ENCODE measurements around the gene CDKN1B.
A peak's percentile ranks its signal among the peaks of the same experiment; 100 is the strongest.

Gene CDKN1B

DNA sequence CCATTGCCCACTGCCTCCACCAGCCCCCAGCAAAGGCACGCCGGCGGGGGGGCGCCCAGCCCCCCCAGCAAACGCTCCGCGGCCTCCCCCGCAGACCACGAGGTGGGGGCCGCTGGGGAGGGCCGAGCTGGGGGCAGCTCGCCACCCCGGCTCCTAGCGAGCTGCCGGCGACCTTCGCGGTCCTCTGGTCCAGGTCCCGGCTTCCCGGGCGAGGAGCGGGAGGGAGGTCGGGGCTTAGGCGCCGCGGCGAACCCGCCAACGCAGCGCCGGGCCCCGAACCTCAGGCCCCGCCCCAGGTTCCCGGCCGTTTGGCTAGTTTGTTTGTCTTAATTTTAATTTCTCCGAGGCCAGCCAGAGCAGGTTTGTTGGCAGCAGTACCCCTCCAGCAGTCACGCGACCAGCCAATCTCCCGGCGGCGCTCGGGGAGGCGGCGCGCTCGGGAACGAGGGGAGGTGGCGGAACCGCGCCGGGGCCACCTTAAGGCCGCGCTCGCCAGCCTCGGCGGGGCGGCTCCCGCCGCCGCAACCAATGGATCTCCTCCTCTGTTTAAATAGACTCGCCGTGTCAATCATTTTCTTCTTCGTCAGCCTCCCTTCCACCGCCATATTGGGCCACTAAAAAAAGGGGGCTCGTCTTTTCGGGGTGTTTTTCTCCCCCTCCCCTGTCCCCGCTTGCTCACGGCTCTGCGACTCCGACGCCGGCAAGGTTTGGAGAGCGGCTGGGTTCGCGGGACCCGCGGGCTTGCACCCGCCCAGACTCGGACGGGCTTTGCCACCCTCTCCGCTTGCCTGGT, at the start of gene CDKN1B:
Gene CDKN1B (plus strand): TSS at position 576 of the 793 bp plus-strand sequence. CDS start 472 bp downstream, outside the sequence.
- peak; percentile 67 to 83 for DNase-seq (ENCODE audit: low read depth in 1 of 2, low spot score in 1 of 2)

DNA sequence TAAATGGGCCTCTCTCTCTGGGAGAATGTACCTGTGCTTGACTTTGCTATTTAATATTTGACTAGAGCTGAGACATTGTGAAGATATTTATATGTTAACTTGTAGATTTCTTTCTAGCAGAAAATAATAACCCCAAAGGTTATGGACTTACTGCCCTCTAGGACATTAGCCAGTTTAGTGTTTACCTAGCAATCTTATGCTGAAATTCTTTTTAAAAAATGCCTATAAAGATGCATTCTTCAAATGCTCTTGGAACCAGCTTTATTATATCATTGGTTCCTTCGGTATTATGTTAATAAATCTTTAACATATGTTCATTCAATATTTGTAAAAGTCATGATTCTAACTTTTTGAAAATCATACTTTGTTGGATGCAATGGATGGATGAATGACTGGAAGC, 49.2 kb upstream of the CDKN1B start:
- DNase-seq (ENCODE audit: low read depth in 1 of 2, low spot score in 1 of 2): no peak

DNA sequence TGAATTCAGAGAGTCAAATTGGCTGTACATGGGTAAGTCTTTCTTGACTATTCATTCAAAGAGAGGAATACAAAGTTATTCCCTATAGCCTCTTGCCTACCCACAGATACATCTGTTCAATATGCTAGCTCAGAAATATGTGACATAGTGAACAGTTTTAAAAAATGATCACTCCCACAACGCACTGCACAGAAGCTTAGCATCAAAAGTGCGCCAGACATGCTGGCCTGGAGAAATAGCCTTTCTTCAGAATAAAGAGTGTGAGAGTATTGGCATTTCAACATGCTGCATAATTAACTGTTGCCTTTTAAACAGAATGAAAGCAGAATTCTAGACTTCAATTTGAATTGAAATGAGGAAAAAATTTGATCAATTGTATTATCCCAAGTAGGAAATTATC, 48.1 kb upstream of the CDKN1B start:
- DNase-seq (ENCODE audit: low read depth in 1 of 2, low spot score in 1 of 2): no peak

DNA sequence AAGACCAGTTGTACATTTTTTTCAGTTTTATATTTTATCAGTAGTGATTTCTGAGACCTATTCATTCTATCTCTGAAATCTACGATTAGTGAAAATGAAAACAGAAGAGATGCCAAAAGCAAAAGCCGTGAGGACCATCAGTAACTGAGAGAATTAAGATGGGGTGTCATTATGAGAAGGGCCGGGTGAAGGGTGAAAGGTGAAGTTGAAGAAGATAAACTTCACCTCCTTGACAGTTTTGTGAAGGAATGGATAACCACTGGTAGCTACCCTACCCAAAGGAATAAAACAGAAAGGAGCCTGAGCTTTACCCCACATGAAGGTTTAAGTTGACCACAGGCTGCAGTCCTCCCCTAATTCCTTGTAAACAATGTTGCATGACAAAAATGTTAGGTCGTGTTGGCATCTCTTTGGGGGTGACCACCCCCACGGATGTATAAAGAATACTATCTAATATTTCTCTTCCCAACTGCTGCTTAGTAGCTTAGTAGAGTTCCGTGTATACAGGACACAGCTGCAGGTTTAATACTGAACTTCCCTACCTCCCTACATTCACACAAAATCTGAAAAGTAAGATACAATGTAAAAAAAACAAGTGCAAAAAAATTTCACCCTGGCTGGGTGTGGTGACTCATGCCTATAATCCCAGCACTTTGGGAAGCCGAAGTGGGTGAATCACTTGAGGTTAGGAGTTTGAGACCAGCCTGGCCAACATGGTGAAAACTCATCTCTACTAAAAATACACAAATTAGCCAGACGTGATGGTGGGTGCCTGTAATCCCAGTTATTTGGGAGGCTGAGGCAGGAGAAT, 45.1 kb upstream of the CDKN1B start:
- no peak for DNase-seq (ENCODE audit: low read depth in 1 of 2, low spot score in 1 of 2)

DNA sequence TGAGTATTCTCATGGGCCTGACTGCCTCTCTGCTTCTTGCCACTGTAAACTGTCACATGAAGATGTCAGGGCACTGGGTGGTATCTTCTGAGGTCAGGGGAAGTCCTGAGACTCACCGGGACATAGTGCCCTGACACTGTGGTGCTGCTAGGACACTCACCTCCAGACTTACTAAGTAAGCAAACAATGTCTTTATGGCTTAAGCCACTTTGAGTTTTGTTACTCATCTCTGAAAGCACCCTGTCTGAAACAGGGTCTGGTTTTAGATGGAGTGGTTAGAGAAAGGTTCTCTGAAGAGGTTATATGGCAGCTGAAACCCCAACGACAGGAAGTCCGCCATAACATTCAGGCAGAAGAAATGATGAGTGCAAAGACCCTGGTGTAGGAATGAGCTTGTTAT, 43.9 kb upstream of the CDKN1B start:
- no peak for DNase-seq (ENCODE audit: low read depth in 1 of 2, low spot score in 1 of 2)

DNA sequence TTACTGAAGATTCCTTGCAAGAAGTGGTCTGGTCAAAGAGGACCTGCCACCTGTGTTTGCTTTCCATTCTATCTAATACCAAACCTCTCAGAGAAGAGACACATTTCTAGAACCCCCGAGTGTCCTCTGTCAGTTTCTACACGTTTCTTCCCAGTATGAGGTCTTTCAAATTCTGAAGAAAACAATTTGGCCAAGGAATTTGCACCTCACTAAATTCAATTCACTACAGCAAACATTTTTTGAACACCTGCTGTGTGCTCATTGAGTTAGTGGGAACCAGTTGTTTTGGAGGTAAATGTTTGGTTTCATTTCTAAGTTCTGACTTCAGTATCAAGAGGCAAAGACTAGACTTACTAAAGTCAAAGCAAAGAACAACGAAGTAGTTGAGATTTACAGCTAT, 40.6 kb upstream of the CDKN1B start:
- no peak for DNase-seq (ENCODE audit: low read depth in 1 of 2, low spot score in 1 of 2)

DNA sequence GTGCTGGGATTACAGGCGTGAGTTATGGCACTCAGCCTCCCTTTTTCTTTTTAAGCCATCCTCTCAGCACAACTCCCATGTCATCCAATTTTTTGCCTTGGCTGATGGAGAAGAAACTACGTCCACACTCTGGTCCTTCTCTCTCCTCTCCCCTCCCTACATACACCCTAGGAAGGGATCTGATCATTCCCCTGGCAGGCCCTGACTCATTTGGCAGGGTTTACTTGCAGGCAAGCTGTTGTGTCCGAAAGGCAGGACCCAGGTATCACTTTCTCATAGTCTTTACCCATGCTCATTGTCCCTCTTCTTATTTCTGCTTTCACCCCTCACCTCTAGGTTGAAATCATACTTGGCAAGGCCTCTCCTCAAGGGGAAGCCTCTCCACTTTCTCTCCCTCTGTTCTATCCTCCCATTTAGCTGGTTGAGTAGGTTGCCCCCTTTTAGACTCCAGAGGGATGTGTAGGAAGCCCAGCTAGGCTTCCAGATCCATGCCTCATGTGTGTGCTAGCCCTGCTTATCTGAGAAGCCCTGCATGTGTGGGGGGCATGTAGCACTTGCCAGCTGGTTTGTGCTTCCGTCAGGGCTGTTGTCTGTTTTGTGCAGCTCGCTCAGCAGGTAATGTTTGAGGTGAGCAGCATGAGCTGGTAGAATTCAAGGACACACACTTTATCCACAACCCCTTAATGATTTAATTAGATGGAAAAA, 36.0 kb upstream of the CDKN1B start:
- no peak for DNase-seq (ENCODE audit: low read depth in 1 of 2, low spot score in 1 of 2)

DNA sequence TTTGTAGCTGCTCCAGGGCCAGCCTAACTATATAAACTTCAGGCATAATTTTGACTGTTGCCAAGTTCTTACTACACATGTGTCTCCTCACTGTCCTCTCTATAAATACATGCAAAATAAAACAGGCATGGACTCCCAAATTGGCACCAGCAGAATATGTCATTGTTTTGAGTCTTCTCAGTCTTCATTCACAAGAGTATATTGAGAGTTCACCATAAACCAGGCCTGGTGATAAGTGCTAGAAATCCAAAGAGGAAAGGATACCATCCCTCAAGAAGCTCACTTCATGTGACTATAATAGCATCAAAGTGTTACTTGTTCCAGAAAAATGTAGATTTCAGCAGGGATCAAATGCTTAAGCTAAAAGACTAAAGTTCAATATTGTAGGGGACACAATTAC, 34.9 kb upstream of the CDKN1B start:
- no peak for DNase-seq (ENCODE audit: low read depth in 1 of 2, low spot score in 1 of 2)

DNA sequence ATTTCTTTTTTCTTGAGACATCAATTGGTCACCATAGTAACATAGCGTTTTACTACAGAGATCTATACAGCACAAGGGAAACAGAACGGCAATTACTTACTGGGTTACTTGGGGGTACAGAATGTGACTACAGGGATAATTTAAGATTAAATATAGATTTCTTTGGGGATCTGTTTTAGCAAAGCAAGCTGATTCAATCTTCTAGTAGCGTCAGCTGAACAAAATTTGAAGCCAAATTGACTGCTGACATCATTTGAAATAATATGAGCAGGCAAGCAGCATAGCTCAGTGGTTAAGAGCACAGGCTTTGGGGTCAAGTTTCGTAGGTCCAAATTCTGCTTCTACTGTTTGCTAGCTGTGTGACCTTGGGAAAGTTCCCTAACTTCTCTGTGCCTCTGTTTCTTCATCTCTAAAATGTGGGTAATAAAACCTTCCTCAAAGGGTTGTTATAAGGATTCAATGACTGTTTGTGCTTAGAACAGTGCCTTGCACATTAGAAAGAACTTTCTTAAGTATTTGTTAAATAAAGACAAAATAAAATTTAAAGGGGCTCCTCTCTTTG, 34.0 kb upstream of the CDKN1B start:
- DNase-seq (ENCODE audit: low read depth in 1 of 2, low spot score in 1 of 2): no peak

DNA sequence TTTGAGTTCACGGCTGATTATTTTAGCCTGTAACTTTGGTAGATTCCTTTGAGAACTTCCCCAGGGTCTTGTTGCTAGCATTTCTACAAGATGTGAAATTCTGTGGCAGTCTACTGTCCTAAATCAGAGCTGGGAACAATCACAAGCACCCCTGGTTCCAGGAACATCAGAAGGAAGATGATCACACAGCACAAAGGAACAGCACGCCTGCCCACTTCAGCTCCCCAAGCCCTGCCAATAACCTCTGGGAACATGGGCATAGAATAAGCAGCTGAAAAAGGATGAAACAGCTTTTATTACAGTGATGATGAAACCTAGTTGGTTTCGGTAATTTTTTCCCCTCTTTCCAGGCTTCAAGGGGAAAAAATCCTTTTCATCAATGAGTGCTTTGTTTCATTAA, 33.4 kb upstream of the CDKN1B start:
- no peak for DNase-seq (ENCODE audit: low read depth in 1 of 2, low spot score in 1 of 2)

DNA sequence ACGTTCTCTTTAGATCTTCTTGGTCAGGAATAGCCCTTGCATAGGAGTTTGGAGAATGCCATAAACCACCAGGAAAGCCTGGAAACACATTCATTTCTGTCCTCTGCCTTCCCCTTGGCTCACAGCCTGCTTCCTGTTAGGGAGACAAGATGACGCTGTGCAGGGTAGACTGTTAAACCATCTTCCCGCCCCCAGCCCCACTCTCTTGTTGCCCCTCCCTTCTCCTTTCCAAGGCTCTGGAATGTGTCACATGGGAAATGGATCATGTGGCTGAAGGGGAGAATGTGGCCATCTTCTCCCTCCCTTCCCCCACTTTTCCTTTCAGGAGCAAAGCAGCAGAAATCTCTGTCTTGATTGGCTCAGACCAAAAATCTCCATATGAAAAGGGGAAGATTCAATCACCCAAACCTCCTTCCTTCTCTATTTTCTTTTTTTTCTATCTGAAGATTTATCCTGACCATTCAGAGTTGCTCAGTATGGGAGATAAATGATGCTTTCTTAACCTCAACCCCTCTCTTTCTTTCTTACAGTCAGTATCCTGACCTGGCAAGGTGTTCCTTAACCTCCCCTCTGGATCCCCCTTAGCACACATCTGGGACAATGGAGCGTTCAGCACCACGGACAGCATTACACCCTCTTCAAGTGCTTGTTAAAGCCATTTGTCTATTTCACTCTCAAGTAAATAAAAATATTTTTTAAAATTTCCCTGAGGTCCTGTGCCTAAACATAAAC, 32.6 kb upstream of the CDKN1B start:
- DNase-seq (ENCODE audit: low read depth in 1 of 2, low spot score in 1 of 2): no peak

DNA sequence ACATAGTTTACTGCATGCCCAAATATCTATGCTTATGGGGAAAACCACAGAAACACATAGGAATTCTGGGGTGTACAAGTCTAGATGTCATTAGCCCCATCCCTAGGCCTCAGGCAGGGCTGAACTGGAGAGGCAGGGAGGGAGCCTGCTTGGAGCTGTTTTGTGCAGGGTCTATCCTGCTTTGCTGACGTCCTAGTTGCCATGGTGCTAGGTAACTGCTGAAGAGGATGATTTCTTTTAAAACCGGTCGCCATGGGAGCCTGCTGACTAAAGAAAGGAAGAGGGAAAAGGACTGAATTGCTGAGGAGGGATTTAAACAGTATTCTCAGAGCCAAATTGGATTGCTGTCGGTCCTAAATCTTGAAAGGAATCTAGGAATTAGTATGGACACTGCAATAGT, 31.9 kb upstream of the CDKN1B start:
- no peak for DNase-seq (ENCODE audit: low read depth in 1 of 2, low spot score in 1 of 2)

DNA sequence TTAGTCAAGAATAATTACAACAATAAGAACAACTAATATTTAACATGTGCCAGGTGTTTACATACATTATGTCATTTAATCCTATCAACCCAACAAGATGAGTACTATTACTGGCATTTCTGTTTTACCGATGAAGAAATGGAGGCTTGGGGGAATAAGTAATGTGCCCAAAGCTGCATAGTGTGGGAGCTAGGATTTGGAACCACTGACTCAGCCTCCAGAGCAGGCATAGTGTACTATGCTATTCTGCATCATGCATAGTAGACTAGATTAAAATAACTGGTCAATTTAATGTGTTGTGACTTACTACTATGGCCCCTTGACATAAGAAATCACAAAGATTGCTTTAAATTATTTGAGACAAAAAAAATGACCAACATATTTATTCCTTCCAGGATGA, 30.7 kb upstream of the CDKN1B start:
- DNase-seq (ENCODE audit: low read depth in 1 of 2, low spot score in 1 of 2): no peak

DNA sequence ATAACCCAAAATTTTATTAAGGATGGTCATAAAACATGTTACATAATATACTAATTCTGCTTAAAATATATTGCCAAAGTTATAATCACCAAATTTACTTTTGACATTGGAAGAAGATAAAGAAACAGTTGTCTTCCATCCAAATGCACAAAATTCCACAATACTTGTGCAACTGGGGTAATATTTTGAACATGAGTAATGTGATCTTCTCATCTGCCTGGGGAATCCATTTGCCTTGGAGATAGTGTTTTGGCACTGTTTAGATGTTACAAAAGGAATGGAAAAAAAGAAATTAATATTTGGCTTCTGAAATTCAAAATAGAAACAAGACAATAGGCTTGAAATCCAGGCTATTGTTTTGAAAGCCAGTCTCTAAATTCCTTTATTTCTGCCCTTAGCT, 30.2 kb upstream of the CDKN1B start:
- DNase-seq (ENCODE audit: low read depth in 1 of 2, low spot score in 1 of 2): no peak

DNA sequence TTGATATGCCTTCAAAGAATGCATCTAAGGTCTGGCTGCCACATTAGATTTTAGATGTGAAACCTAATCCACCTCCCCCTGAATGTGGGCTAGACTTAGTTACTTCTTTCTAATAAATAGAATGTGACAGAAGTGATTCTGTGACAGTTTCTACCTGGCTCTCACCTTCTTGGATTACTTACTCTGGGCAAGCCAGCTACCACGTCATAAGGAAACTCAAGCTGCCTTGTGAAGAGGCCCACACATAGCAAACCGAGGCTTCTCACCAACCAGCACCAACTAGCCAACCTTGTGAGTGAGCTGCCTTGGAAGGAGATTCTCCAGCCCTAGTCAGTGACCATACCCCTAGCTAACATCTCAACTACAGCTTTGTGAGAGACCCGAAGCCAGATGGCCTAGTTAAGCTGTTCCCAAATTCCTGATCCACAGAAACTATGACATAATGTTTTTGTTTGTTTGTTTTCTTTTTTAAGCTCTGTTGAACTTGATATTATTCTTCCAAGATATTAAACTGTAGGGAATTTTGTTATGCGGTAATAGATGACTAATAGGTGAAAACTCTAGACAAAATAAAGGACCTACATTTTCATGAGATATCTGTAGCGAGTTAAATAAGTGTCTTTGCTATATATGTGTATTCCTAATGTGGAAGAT, 27.4 kb upstream of the CDKN1B start:
- no peak for DNase-seq (ENCODE audit: low read depth in 1 of 2, low spot score in 1 of 2)

DNA sequence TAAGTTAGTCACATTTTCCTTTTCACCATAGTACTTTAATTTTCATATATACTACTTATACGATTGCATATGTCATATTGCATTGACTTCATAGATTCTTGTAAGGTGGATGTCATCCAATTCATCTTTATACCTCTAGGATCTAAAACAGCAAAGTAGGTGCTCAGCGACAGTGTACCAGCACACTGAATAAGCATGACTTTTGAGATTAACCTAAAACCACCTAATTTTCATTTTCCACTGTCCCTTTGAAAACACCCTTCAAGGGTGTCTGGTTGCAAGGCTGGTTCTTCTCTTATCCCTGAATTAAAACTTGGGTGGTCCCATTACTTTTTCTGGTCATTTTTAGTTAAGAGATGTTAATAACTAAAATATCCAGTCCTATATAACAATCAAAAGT, 25.6 kb upstream of the CDKN1B start:
- no peak for DNase-seq (ENCODE audit: low read depth in 1 of 2, low spot score in 1 of 2)

DNA sequence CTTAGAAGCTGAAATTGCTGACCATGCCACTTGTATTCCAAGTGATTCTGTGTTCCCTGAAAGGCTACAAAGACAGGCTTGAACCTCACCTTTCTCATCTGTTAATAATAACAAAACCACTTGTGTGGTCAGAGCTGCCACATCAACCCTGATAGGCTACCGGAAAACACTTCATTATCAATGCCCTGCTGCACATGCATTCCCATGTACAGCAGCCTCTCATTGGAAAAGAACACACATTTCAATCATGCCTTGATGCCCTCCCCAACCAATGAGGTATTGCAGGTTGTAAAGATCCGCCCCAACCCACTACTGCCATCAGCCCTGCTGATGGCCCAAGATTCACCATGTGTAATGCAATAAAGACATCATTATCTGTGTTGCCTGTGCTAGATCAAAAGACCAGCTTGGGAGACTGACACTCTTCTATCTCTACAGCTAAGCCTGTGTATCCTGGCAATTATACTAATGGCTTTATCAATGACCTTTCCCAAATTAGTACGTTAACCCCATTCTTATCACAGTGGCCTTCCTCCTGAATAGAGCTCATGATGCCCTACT, 24.0 kb upstream of the CDKN1B start:
- DNase-seq (ENCODE audit: low read depth in 1 of 2, low spot score in 1 of 2): no peak

DNA sequence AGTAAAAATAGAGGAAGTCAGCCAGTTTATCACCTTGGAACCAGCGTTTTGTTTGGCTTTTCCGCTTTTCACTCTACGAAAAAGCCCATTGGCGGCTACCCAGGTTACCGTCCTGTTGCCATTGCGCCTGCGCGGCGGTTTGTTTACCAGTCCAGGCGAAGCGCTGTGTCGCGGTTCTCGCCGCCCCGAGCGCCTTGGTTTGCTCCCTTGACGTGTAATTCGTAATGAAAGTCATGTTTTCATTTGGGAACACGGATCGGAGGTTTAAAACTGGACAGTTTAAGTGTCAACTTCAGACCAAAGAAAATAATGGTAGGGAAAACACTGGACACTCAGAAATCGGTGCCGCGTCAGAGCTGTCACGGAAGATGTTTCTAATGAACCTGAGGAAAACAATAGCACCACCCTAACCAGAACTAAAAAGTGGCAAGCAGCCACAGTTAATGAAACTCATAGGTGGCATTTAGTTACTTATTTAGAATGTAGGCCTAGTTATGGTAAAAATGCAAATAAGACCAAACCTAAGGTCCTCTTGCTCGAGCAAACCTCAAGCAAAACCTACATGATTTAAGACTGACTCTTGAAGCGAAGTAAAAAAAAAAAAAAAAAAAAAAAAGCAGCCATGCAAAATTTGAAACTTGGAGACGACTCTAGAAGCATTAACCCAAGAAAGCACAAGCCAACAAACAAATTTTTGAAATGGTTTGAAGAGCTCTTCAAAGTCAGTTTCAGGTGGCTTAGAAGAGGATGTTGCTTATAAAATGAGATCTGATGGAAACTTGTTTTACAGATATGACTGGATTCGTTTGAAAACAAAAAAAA, 20.4 kb upstream of the CDKN1B start:
- peak; percentile 84 to 90 for DNase-seq (ENCODE audit: low read depth in 1 of 2, low spot score in 1 of 2)

DNA sequence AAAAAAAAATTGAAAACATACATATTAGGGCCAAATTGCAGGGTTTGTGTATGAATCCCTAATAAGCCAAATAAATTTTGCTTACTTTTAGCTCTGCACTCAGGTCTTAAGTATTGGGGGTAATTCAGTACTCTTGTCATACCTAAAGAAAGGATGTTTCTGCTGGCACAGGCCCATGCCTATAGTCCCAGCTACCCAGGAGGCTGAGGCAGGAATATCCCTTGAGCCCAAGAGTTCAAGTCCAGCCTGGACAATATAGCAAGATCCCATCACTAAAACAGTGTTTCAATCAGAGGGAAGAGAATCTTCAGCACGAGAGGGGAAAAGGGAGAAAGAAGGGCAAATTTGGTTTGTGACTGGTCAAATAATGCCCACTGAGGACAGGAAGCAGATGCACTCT, 17.8 kb upstream of the CDKN1B start:
- DNase-seq (ENCODE audit: low read depth in 1 of 2, low spot score in 1 of 2): no peak

Measured in activated T-helper 1 cell treated with anti-CD3 and anti-CD28 coated beads, Interleukin-2, amount 50 U/mL, for 16 hours (primary cell).